Esophagus muscularis mucosa (tissue), 4 donors: ENCODE data around the gene CNNM2. TPM values are rescaled to one million over a fixed set of nuclear protein-coding genes. Genes with fewer than 3 reads are reported as not detected.
"Not testable (repeated sequence)": the region's sequence is repeated elsewhere in the genome, so short reads cannot be mapped to it uniquely, and the experiment has no call there.

Experiments used
- DNase-seq: peaks from one replicate; pipeline ENCODE4 v3.0.0-alpha.2; 2017; ENCODE audit errors: extremely low spot score
- H3K27ac ChIP-seq, 4 donors: fragments of 200-600 bp; sonication (generic); replicated peaks in 1 of 4; 1 replicate in 3 of 4; 2 replicates in 1 of 4; pipeline ENCODE4 v1.5.1; 2016 to 2019; ENCODE audit warnings: mild to moderate bottlenecking in 1 of 4
- H3K27me3 ChIP-seq, 4 donors: fragments of 200-600 bp; sonication (generic); one replicate each; pipeline versions ENCODE4 v1.5.1 to v1.6.0; 2016 to 2019
- H3K36me3 ChIP-seq, 4 donors: fragments of 200-600 bp; sonication (generic); one replicate each; pipeline ENCODE4 v1.5.1; 2016 to 2019
- H3K4me1 ChIP-seq, 4 donors: fragments of 200-600 bp; sonication (generic); one replicate each; pipeline ENCODE4 v1.5.1; 2016 to 2019
- H3K4me3 ChIP-seq, 4 donors: fragments of 200-600 bp; sonication (generic); 1 replicate in 2 of 4; 2 replicates in 2 of 4; pipeline ENCODE4 v1.5.1; 2016 to 2019; ENCODE audit warnings: mild to moderate bottlenecking in 4 of 4, moderate library complexity in 1 of 4
- H3K9me3 ChIP-seq, 4 donors: fragments of 200-600 bp; sonication (generic); 1 replicate in 3 of 4; 2 replicates in 1 of 4; pipeline ENCODE4 v1.5.1; 2016 to 2019
- CTCF ChIP-seq, 3 experiments: fragments of 200-600 bp in 2 of 3; fragments of 450-650 bp in 1 of 3; sonication (generic) in 2 of 3; IDR thresholded peaks; one replicate each; pipeline ENCODE4 v1.5.1; 2017 to 2019; ENCODE audit warnings: antibody characterized with exemption in 3 of 3, mild to moderate bottlenecking in 2 of 3, moderate library complexity in 1 of 3
- EP300 ChIP-seq: sonication (generic); formaldehyde crosslinking; IDR thresholded peaks from one replicate; pipeline ENCODE4 v1.6.1; 2017; ENCODE audit warnings: antibody characterized with exemption
- POLR2A ChIP-seq: fragments of 450-650 bp; IDR thresholded peaks from one replicate; pipeline ENCODE4 v1.6.1; 2017; ENCODE audit warnings: antibody characterized with exemption, moderate library complexity, mild to moderate bottlenecking, low read depth
- POLR2AphosphoS5 ChIP-seq, 2 donors: sonication (generic); formaldehyde crosslinking; IDR thresholded peaks; one replicate each; pipeline ENCODE4 v1.6.1; 2017; ENCODE audit warnings: antibody characterized with exemption in 2 of 2
- WGBS: methylation state at CpG from one replicate; pipeline ENCODE4 v1.1.5; 2018; 5-methylcytosine and 5-hydroxymethylcytosine counted together
- intact Hi-C: fragments of 100-400 bp; cut with DNase I; formaldehyde crosslinking; loops from one replicate; pipeline ENCODE4 v1.15.1; 2023
- total RNA-seq, 4 donors: library from RNA; depleted of rRNA; stranded (reverse); fragments of >200 nt; gene quantifications; one replicate each; pipeline versions ENCODE4 v1.1.0 to v1.2.1, GENCODE V29; 2016

The CNNM2 gene
- total RNA-seq, 4 donors from 2014 or later: 4.0 to 9.3 (median 5.4) TPM

- intact Hi-C loops: loop anchor here (5.0 kb wide), 2 partner anchors 132 to 272 kb away; partner anchors contain the start of gene NT5C2
- Histone ChIP-seq H3K27ac (no peak overlapping the region), H3K9me3 (no peaks in the 10 kb centered on the region), H3K4me3 (peak overlapping the region; percentile 89 to 99 (median 95)), H3K4me1 (peaks cover 14 to 61% (median 58%) of the 10 kb centered on the region in 4 donors), H3K36me3 (no peaks in the 10 kb centered on the region), H3K27me3 (no peaks in the 10 kb centered on the region)
- 43% methylated on average over 9 of the region's 9 CpGs for WGBS
- DNase-seq: no peak
- no peak for TF ChIP-seq POLR2A
- TF ChIP-seq CTCF (IDR thresholded peaks at IDR 0.05): no peak
- TF ChIP-seq EP300: no peak
- no peak for TF ChIP-seq POLR2AphosphoS5 (IDR thresholded peaks at IDR 0.05)
These were observed 2.1 kb downstream of the CNNM2 start for GRCh38 chr10:102919992-102920739.

DNA sequence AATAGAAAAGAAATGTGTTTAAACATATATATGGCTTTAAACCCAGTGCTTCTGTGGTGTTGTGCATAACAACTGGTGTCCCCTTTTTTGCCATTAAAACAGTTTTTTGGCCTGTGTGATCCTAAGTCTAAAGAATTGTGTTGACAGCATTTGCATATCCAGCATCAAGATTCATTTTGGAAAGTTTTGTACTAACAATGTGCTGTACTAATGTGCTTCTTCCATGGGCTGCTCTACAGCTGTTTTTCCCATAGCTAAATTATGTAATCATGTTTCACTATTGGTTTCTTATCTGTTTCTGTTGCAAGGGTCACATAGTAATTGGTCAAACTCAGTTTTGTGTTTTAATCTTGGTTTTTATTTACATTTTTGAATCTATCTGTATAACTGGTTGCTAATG lies 5.5 kb downstream of the CNNM2 start:
- H3K27me3 ChIP-seq: no peaks in the 10 kb centered on the region
- H3K9me3 ChIP-seq: no peaks in the 10 kb centered on the region
- DNase-seq: no peak
- peaks cover 0 to 12% (median 0%) of the 10 kb centered on the region in 4 donors for H3K36me3 ChIP-seq
- peaks cover 10 to 51% (median 47%) of the 10 kb centered on the region in 4 donors for H3K4me1 ChIP-seq
- H3K4me3 ChIP-seq: no peak overlapping the region
- no peak overlapping the region for H3K27ac ChIP-seq
- TF ChIP-seq CTCF (IDR thresholded peaks at IDR 0.05): no peak
- no peak for TF ChIP-seq EP300
- no peak for TF ChIP-seq POLR2AphosphoS5 (IDR thresholded peaks at IDR 0.05)
- TF ChIP-seq POLR2A: no peak
- intact Hi-C loops: no loop called here

DNA sequence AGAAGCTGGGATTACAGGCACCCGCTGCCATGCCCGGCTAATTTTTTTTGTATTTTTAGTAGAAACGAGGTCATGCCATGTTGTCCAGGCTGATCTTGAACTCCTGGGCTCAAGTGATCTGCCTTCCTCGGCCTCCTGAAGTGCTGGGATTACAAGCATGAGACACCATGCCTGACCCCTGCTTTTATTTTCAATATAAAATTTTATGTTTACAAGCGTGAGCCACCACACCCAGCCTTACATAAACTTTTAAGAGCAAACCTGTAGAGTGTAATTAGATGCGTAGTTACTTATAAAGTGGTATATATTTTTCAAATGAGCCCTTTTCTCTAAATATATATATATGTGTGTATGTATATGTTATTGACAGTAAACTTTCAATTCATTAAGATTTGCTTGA lies 8.7 kb downstream of the CNNM2 start:
- intact Hi-C loops: no loop called here

DNA sequence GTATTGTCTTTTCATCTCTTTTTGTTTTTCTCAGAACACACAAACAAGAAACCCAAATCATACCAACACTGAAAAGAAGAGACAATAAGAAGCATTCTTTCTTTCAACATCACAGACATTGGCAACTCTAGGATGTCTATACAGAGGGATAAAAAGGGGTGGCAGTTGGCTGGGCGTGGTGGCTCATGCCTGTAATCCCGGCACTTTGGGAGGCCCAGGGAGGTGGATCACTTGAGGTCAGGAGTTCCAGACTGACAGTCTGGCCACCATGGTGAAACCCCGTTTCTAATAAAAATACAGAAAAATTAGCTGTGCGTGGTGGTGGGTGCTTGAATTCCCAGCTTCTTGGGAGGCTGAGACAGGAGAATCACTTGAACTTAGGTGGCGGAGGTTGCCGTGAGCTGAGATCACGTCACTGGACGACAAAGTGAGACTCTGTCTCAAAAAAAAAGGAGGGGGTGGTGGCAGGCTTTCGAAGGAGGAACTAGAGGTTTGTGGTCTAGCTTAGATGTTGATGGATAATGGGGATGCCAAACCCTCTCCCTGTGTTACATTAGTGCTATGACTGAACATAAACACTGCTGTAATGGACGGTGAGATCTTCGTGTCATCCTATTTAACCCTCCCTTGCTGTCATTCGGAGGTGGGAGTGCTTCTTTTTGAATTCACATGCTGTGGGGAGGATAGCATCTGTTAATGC lies 9.4 kb downstream of the CNNM2 start:
- TF ChIP-seq POLR2A (no peak), EP300 (no peak), CTCF (IDR thresholded peaks at IDR 0.05) (no peak)
- peaks cover 0 to 12% (median 0%) of the 10 kb centered on the region in 4 donors for H3K36me3 ChIP-seq
- H3K4me3 ChIP-seq: no peak overlapping the region
- peaks cover 0 to 17% (median 13%) of the 10 kb centered on the region in 4 donors for H3K4me1 ChIP-seq
- intact Hi-C loops: no loop called here
- H3K9me3 ChIP-seq: no peaks in the 10 kb centered on the region
- no peaks in the 10 kb centered on the region for H3K27me3 ChIP-seq
- no peak for DNase-seq
- H3K27ac ChIP-seq: no peak overlapping the region
- WGBS: 71% methylated on average over 12 of the region's 12 CpGs

More for the DNA sequence above, 8.7 kb downstream of the CNNM2 start:
- Histone ChIP-seq H3K4me1 (peaks cover 0 to 21% (median 17%) of the 10 kb centered on the region in 4 donors), H3K9me3 (no peaks in the 10 kb centered on the region), H3K4me3 (no peak overlapping the region), H3K27me3 (no peaks in the 10 kb centered on the region), H3K36me3 (peaks cover 0 to 12% (median 0%) of the 10 kb centered on the region in 4 donors), H3K27ac (no peak overlapping the region)
- TF ChIP-seq POLR2A (no peak), POLR2AphosphoS5 (IDR thresholded peaks at IDR 0.05) (no peak), CTCF (IDR thresholded peaks at IDR 0.05) (no peak), EP300 (no peak)
- no peak for DNase-seq
- 93% methylated on average over 6 of the region's 6 CpGs for WGBS

DNA sequence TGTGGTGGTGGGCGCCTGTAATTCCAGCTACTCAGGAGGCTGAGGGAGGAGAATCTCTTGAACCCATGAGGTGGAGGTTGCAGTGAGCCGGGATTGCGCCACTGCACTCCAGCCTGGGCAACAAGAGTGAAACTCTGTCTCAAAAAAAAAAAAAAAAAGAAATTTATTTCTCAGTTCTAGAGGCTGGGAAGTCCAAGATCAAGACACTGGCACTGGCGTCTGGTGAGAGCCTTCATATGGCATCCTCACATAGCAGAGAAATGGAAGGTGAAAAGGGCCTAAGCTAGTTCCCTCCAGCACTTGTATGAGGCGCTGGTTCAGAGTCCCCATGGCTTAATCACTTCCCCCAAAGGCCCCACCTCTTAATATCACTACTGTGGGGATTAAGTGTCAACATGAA lies 10.3 kb downstream of the CNNM2 start:
- H3K4me1 ChIP-seq, H3K4me3 ChIP-seq, H3K27ac ChIP-seq, DNase-seq, intact Hi-C loops, H3K27me3 ChIP-seq, H3K9me3 ChIP-seq: not testable (repeated sequence)
- 97% methylated on average over 5 of the region's 5 CpGs for WGBS
- H3K36me3 ChIP-seq: peaks cover 0 to 12% (median 0%) of the 10 kb centered on the region in 4 donors
